Fibroblast of lung (primary cell): ENCODE results near the gene FAR1. TPM values are rescaled to one million over a fixed set of nuclear protein-coding genes. Genes with fewer than 3 reads are reported as not detected.
A peak's percentile ranks its signal among the peaks of the same experiment; 100 is the strongest.

Experiments used
- DNase-seq, 2 donors: peaks; one replicate each; pipeline versions ENCODE4 v3.0.0 to v3.0.0-alpha.2; 2010; ENCODE audit warnings: low read depth in 2 of 2
- H2AFZ ChIP-seq: 2 replicates; pipeline ENCODE4 v1.5.1; 2012; ENCODE audit warnings: low read length, control low read depth, inconsistent platforms
- H3K27ac ChIP-seq: 2 replicates; pipeline ENCODE4 v1.5.1; 2011; ENCODE audit warnings: low read length, control low read depth; ENCODE audit not compliant: insufficient read depth
- H3K27me3 ChIP-seq: 2 replicates; pipeline ENCODE4 v1.5.1; 2011; ENCODE audit warnings: mild to moderate bottlenecking, low read length; ENCODE audit not compliant: control insufficient read depth, insufficient read depth
- H3K36me3 ChIP-seq: 2 replicates; pipeline ENCODE4 v1.5.1; 2011; ENCODE audit warnings: low read length; ENCODE audit not compliant: control insufficient read depth, insufficient read depth
- H3K4me1 ChIP-seq: 2 replicates; pipeline ENCODE4 v1.5.1; 2011; ENCODE audit warnings: low read length; ENCODE audit not compliant: control insufficient read depth, insufficient read depth; ENCODE audit errors: extremely low read depth
- H3K4me2 ChIP-seq: 2 replicates; pipeline ENCODE4 v1.5.1; 2011; ENCODE audit warnings: low read length, control low read depth; ENCODE audit not compliant: insufficient read depth; ENCODE audit errors: extremely low read depth
- H3K4me3 ChIP-seq, 4 experiments: fragments of 200-600 bp in 1 of 4; sonication (generic) in 1 of 4; replicated peaks in 1 of 4; 2 replicates each; pipeline ENCODE4 v1.5.1; 2011 to 2016; ENCODE audit warnings: low read length in 4 of 4, low read depth in 3 of 4, mild to moderate bottlenecking in 3 of 4, control low read depth in 2 of 4, inconsistent platforms in 1 of 4, mixed read lengths in 1 of 4; ENCODE audit not compliant: insufficient read depth in 1 of 4; ENCODE audit errors: control extremely low read depth in 1 of 4
- H3K79me2 ChIP-seq: 2 replicates; pipeline ENCODE4 v1.5.1; 2012; ENCODE audit warnings: mild to moderate bottlenecking, low read length, inconsistent platforms; ENCODE audit not compliant: control insufficient read depth, insufficient read depth
- H3K9ac ChIP-seq: 2 replicates; pipeline ENCODE4 v1.5.1; 2011; ENCODE audit warnings: mild to moderate bottlenecking, low read length, control low read depth; ENCODE audit not compliant: insufficient read depth
- H3K9me3 ChIP-seq: 2 replicates; pipeline ENCODE4 v1.5.1; 2012; ENCODE audit warnings: low read depth, low read length; ENCODE audit not compliant: control insufficient read depth, insufficient read depth
- H4K20me1 ChIP-seq: 2 replicates; pipeline ENCODE4 v1.5.1; 2011; ENCODE audit warnings: low read length; ENCODE audit not compliant: control insufficient read depth, insufficient read depth; ENCODE audit errors: extremely low read depth
- EZH2 ChIP-seq: IDR thresholded peaks from 2 replicates; pipeline ENCODE4 v1.5.1; 2012; ENCODE audit warnings: low read length, control low read depth, mild to moderate bottlenecking; ENCODE audit errors: missing control alignments
- polyA plus RNA-seq, 2 donors: library from polyadenylated mRNA; depleted of rRNA in 1 of 2; stranded (reverse) in 1 of 2; unstranded in 1 of 2; fragments of >200 nt; gene quantifications; 2 replicates each; pipeline ENCODE4 v1.2.1, GENCODE V29; 2011 to 2012; ENCODE audit warnings: missing spikeins in 1 of 2
- total RNA-seq: library from RNA; depleted of rRNA; stranded (reverse); fragments of >200 nt; gene quantifications from 2 replicates; pipeline ENCODE4 v1.2.1, GENCODE V29; 2014
- TF ChIP-seq, protein P1 (sequence below), 2 donors: IDR thresholded peaks in 1 of 2; conservative IDR thresholded peaks in 1 of 2; 1 replicate in 1 of 2; 2 replicates in 1 of 2; pipeline ENCODE4 v1.5.1; 2011 to 2012; ENCODE audit warnings: low read length in 2 of 2, control low read depth in 1 of 2, inconsistent platforms in 1 of 2, low read depth in 1 of 2, mild to moderate bottlenecking in 1 of 2

Gene FAR1
- total and polyA plus RNA-seq, 2 donors (not counting 1 experiment from before 2014, with no cell fraction given) = 58.1 to 69.1 TPM

DNA sequence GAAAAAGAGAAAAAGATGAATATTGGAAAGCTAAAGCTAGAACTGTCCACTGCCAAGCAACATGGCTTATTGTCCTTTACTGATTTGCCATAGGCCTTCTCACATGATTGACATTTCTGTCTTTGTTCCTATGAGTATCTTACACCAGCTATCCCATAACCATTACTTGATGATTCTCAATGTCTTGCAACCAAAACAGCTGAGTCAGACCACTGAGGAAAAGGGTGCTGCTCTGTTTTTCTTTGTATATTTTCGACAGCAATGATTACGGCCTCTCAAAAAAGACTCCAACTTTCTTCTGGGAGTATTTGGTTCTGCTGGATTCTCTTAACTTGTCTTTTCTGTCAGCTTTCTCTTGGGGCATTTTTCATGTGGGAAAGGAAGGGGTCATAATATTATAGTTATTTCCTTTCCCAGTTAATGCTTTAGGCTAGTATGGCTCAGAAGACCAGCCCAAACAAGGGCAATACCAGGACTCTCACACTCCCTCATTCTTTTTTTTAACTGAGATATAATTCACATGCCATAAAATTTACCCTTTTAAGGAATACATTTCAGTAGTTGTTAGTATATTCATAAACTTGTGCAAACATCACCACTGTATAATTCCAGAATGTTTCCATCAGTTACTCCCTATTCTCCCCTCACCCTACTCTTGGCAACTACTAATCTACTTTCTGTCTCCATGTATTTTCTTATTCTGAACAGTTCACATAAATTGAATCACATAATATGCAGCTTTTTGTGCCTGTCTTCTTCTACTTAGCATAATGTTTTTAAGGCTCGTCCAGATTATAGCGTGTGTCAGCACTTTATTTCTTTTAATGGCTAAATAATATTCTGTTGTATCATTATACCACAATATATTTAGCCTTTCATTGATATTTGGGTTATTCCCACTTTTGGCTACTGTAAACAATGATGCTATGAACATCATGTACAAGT, 31.1 kb upstream of the FAR1 start:
- TF ChIP-seq, protein P1, sequence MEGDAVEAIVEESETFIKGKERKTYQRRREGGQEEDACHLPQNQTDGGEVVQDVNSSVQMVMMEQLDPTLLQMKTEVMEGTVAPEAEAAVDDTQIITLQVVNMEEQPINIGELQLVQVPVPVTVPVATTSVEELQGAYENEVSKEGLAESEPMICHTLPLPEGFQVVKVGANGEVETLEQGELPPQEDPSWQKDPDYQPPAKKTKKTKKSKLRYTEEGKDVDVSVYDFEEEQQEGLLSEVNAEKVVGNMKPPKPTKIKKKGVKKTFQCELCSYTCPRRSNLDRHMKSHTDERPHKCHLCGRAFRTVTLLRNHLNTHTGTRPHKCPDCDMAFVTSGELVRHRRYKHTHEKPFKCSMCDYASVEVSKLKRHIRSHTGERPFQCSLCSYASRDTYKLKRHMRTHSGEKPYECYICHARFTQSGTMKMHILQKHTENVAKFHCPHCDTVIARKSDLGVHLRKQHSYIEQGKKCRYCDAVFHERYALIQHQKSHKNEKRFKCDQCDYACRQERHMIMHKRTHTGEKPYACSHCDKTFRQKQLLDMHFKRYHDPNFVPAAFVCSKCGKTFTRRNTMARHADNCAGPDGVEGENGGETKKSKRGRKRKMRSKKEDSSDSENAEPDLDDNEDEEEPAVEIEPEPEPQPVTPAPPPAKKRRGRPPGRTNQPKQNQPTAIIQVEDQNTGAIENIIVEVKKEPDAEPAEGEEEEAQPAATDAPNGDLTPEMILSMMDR (conservative IDR thresholded peaks at IDR 0.05 in 1 of 2, IDR thresholded peaks at IDR 0.05 in 1 of 2; ENCODE audit: low read depth in 1 of 2, low read length in 2 of 2) = no peak
- TF ChIP-seq EZH2 = no peak
- DNase-seq = no peak
- Histone ChIP-seq H3K9ac (no peak overlapping the region), H2AFZ (no peak overlapping the region), H3K27me3 (no peaks in the 10 kb centered on the region), H3K36me3 (no peaks in the 10 kb centered on the region), H3K4me3 (no peak overlapping the region), H3K4me2 (no peak overlapping the region), H3K9me3 (no peaks in the 10 kb centered on the region), H3K79me2 (no peaks in the 10 kb centered on the region), H3K4me1 (no peaks in the 10 kb centered on the region), H4K20me1 (no peaks in the 10 kb centered on the region), H3K27ac (no peak overlapping the region)

DNA sequence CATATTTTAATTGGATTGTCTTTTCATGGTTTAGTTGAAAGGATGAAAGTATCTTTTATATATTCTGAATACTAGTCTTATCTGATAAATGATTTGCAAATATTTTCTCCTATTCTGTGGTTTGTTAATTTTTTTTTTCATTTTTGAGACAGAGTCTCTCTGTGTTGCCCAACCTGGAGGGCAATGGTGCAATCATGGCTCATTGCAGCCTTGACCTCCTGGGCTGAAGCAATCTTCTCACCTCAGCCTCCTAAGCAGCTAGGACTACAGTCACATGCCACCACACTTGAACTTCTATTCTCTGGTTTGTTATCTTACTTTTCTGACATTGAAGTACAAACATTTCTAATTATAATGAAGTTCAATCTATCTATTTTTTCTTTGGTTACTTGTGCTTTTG, 30.0 kb upstream of the FAR1 start:
- H3K27me3 ChIP-seq = no peaks in the 10 kb centered on the region
- H3K4me3 ChIP-seq = no peak overlapping the region
- no peaks in the 10 kb centered on the region for H3K79me2 ChIP-seq
- DNase-seq = no peak
- H2AFZ ChIP-seq = no peak overlapping the region
- no peaks in the 10 kb centered on the region for H4K20me1 ChIP-seq
- no peak overlapping the region for H3K4me2 ChIP-seq
- no peak overlapping the region for H3K27ac ChIP-seq
- no peaks in the 10 kb centered on the region for H3K4me1 ChIP-seq
- no peak overlapping the region for H3K9ac ChIP-seq
- no peaks in the 10 kb centered on the region for H3K9me3 ChIP-seq
- H3K36me3 ChIP-seq = no peaks in the 10 kb centered on the region
- TF ChIP-seq, protein P1 (conservative IDR thresholded peaks at IDR 0.05 in 1 of 2, IDR thresholded peaks at IDR 0.05 in 1 of 2; ENCODE audit: low read depth in 1 of 2, low read length in 2 of 2) = no peak
- no peak for TF ChIP-seq EZH2

GRCh38 chr11:13644997-13645687, 23.3 kb upstream of the FAR1 start:
- Histone ChIP-seq H2AFZ (no peak overlapping the region), H3K9ac (no peak overlapping the region), H4K20me1 (no peaks in the 10 kb centered on the region), H3K27ac (no peak overlapping the region), H3K36me3 (no peaks in the 10 kb centered on the region), H3K9me3 (no peaks in the 10 kb centered on the region), H3K79me2 (no peaks in the 10 kb centered on the region), H3K4me2 (no peak overlapping the region), H3K4me3 (no peak overlapping the region), H3K4me1 (no peaks in the 10 kb centered on the region), H3K27me3 (no peaks in the 10 kb centered on the region)
- DNase-seq = peak in 1 of 2 donors; percentile 26
- TF ChIP-seq EZH2 = no peak
- TF ChIP-seq, protein P1 (conservative IDR thresholded peaks at IDR 0.05 in 1 of 2, IDR thresholded peaks at IDR 0.05 in 1 of 2; ENCODE audit: low read depth in 1 of 2, low read length in 2 of 2) = no peak
